OCI-LY3 (cell line): Measurements from ENCODE around the gene CRACR2B.

Experiments
- H2AFZ ChIP-seq: fragments of 200-600, 300-600 bp; shearing (Covaris generic); 2 replicates; pipeline ENCODE4 v1.6.0; 2014; ENCODE audit warnings: antibody characterized with exemption, low read depth, low read length
- H3K27ac ChIP-seq: fragments of 200-600, 300-600 bp; sonication (generic); 2 replicates; pipeline ENCODE4 v1.5.1; 2014; ENCODE audit warnings: mild to moderate bottlenecking, low read length, moderate library complexity, mixed read lengths
- H3K27me3 ChIP-seq: fragments of 200-600, 300-600 bp; sonication (generic); 2 replicates; pipeline ENCODE4 v1.6.1; 2014; ENCODE audit warnings: low read depth, low read length, mixed read lengths
- H3K36me3 ChIP-seq: fragments of 200-600, 300-600 bp; sonication (generic); replicated peaks from 2 replicates; pipeline ENCODE3; 2014; ENCODE audit warnings: low read depth, low read length, mixed read lengths
- H3K4me1 ChIP-seq: fragments of 300-600, 200-600 bp; sonication (generic); 2 replicates; pipeline ENCODE4 v1.6.1; 2014; ENCODE audit warnings: low read length, mixed read lengths
- H3K4me2 ChIP-seq: fragments of 200-600, 300-600 bp; sonication (generic); 2 replicates; pipeline ENCODE4 v1.6.1; 2014; ENCODE audit warnings: low read length, mixed read lengths
- H3K4me3 ChIP-seq: fragments of 300-600, 200-600 bp; sonication (generic); 2 replicates; pipeline ENCODE4 v1.5.1; 2014; ENCODE audit warnings: antibody characterized with exemption, mild to moderate bottlenecking, low read length, moderate library complexity
- H3K79me2 ChIP-seq: fragments of 300-600, 200-600 bp; shearing (Covaris generic); 2 replicates; pipeline ENCODE4 v1.6.1; 2014; ENCODE audit warnings: mild to moderate bottlenecking, low read length, mixed read lengths
- H3K9ac ChIP-seq: fragments of 300-600, 200-600 bp; shearing (Covaris generic); 2 replicates; pipeline ENCODE4 v1.6.0; 2014; ENCODE audit warnings: mild to moderate bottlenecking, low read length, moderate library complexity
- H3K9me3 ChIP-seq: fragments of 200-600, 300-600 bp; shearing (Covaris generic); 2 replicates; pipeline ENCODE4 v1.6.1; 2014; ENCODE audit warnings: low read length, mixed read lengths; ENCODE audit not compliant: insufficient read depth
- H4K20me1 ChIP-seq: fragments of 200-600, 300-600 bp; sonication (generic); 2 replicates; pipeline ENCODE4 v1.6.1; 2016; ENCODE audit warnings: low read length, mixed read lengths; ENCODE audit not compliant: insufficient read depth
- CTCF ChIP-seq: fragments of 200-600, 300-600 bp; sonication (generic); IDR thresholded peaks from 2 replicates; pipeline ENCODE4 v1.5.1; 2014; ENCODE audit warnings: antibody characterized with exemption, low read length, low read depth
- EZH2phosphoT487 ChIP-seq: fragments of 200-600 bp; shearing (Covaris generic); IDR thresholded peaks from 2 replicates; pipeline ENCODE4 v1.6.1; 2018; ENCODE audit warnings: antibody characterized with exemption, mixed run types, low read depth

The CRACR2B gene

GRCh38 chr11:811446-812245 lies 16.1 kb upstream of the CRACR2B start:
- Histone ChIP-seq H3K9ac (peak overlapping the region; percentile 94), H3K4me2 (peak overlapping the region; percentile 96), H3K79me2 (peaks cover 53% of the 10 kb centered on the region), H2AFZ (no peak overlapping the region), H3K27me3 (no peaks in the 10 kb centered on the region), H3K27ac (peak overlapping the region; percentile 87), H3K36me3 (peaks cover 39% of the 10 kb centered on the region), H4K20me1 (peaks cover 26% of the 10 kb centered on the region), H3K9me3 (no peaks in the 10 kb centered on the region), H3K4me1 (peaks cover 21% of the 10 kb centered on the region), H3K4me3 (peak overlapping the region; percentile 94)
- TF ChIP-seq CTCF (peak; percentile 21; the same call in 1 of the 2 replicates), EZH2phosphoT487 (no peak)

GRCh38 chr11:812390-812789 lies 15.3 kb upstream of the CRACR2B start:
- Histone ChIP-seq H2AFZ (no peak overlapping the region), H3K36me3 (peaks cover 39% of the 10 kb centered on the region), H3K79me2 (peaks cover 53% of the 10 kb centered on the region), H3K9ac (no peak overlapping the region), H4K20me1 (peaks cover 26% of the 10 kb centered on the region), H3K4me3 (no peak overlapping the region), H3K27ac (no peak overlapping the region), H3K9me3 (no peaks in the 10 kb centered on the region), H3K27me3 (no peaks in the 10 kb centered on the region), H3K4me2 (no peak overlapping the region), H3K4me1 (peaks cover 21% of the 10 kb centered on the region)
- no peak for TF ChIP-seq EZH2phosphoT487
- no peak for TF ChIP-seq CTCF

- Histone ChIP-seq H4K20me1 (peaks cover 26% of the 10 kb centered on the region), H3K27ac (no peak overlapping the region), H3K4me3 (no peak overlapping the region), H3K79me2 (peaks cover 47% of the 10 kb centered on the region), H3K9me3 (no peaks in the 10 kb centered on the region), H2AFZ (no peak overlapping the region), H3K27me3 (no peaks in the 10 kb centered on the region), H3K4me2 (no peak overlapping the region), H3K9ac (no peak overlapping the region), H3K36me3 (peaks cover 39% of the 10 kb centered on the region), H3K4me1 (peaks cover 18% of the 10 kb centered on the region)
- no peak for TF ChIP-seq EZH2phosphoT487
- no peak for TF ChIP-seq CTCF
Observed at GRCh38 chr11:813072-813455, 14.7 kb upstream of the CRACR2B start.

- H3K4me2 ChIP-seq: no peak overlapping the region
- no peaks in the 10 kb centered on the region for H3K9me3 ChIP-seq
- H3K4me3 ChIP-seq: no peak overlapping the region
- peaks cover 39% of the 10 kb centered on the region for H3K36me3 ChIP-seq
- H3K27ac ChIP-seq: no peak overlapping the region
- TF ChIP-seq EZH2phosphoT487: no peak
- no peak for TF ChIP-seq CTCF
- H3K79me2 ChIP-seq: peaks cover 43% of the 10 kb centered on the region
- peaks cover 15% of the 10 kb centered on the region for H3K4me1 ChIP-seq
- H2AFZ ChIP-seq: no peak overlapping the region
- peaks cover 26% of the 10 kb centered on the region for H4K20me1 ChIP-seq
- H3K27me3 ChIP-seq: no peaks in the 10 kb centered on the region
- H3K9ac ChIP-seq: no peak overlapping the region
Observed at GRCh38 chr11:813456-814096, 14.1 kb upstream of the CRACR2B start.
